ENCODE data around the gene CLHC1. TPM values are rescaled to one million over a fixed set of nuclear protein-coding genes. Genes with fewer than 3 reads are reported as not detected.

The CLHC1 gene
- total RNA-seq, 4 donors from 2014 or later = 3.0 to 16.8 (median 3.8) TPM

GRCh38 chr2:55169359-55169758, 62.7 kb downstream of the CLHC1 start:
- no peaks in the 10 kb centered on the region for H3K36me3 ChIP-seq
- no peak for ATAC-seq
- no peak overlapping the region for H3K4me3 ChIP-seq
- peaks cover 10 to 63% (median 12%) of the 10 kb centered on the region in 3 donors for H3K4me1 ChIP-seq
- H3K27me3 ChIP-seq = no peaks in the 10 kb centered on the region
- no peaks in the 10 kb centered on the region for H3K9me3 ChIP-seq
- TF ChIP-seq POLR2AphosphoS5 (IDR thresholded peaks at IDR 0.05) (no peak), POLR2A (IDR thresholded peaks at IDR 0.05) (no peak), EP300 (IDR thresholded peaks at IDR 0.05) (no peak), CTCF (IDR thresholded peaks at IDR 0.05) (no peak)
- peak overlapping the region in 2 of 4 donors; percentile 25 to 78 for H3K27ac ChIP-seq
- WGBS, 2 donors (ENCODE audit: low coverage in 1 of 2) = 78 to 100% methylated on average over 1 of the region's 1 CpG

- 0 to 6% methylated on average over 3 to 6 of the region's 6 CpGs for WGBS, 2 donors (ENCODE audit: low coverage in 1 of 2)
- Histone ChIP-seq H3K4me3 (no peak overlapping the region), H3K36me3 (no peaks in the 10 kb centered on the region), H3K27me3 (no peaks in the 10 kb centered on the region), H3K4me1 (peaks cover 6 to 67% (median 16%) of the 10 kb centered on the region in 3 donors), H3K27ac (peak overlapping the region; percentile 29 to 78 (median 76)), H3K9me3 (no peaks in the 10 kb centered on the region)
- peak; percentile 85 for ATAC-seq
- TF ChIP-seq CTCF (IDR thresholded peaks at IDR 0.05) = peak; percentile 59 to 85 (median 74)
- TF ChIP-seq POLR2AphosphoS5 (IDR thresholded peaks at IDR 0.05) = peak; percentile 48
- no peak for TF ChIP-seq EP300 (IDR thresholded peaks at IDR 0.05)
- no peak for TF ChIP-seq POLR2A (IDR thresholded peaks at IDR 0.05)
These were observed 63.6 kb downstream of the CLHC1 start for GRCh38 chr2:55168221-55169154.

- ATAC-seq = no peak
- WGBS, 2 donors (ENCODE audit: low coverage in 1 of 2) = 83% methylated on average over 1 of the region's 1 CpG; no CpG with 5 or more reads in 1 of the 2 donors
- H3K36me3 ChIP-seq = no peaks in the 10 kb centered on the region
- no peak for TF ChIP-seq CTCF (IDR thresholded peaks at IDR 0.05)
- no peak for TF ChIP-seq POLR2AphosphoS5 (IDR thresholded peaks at IDR 0.05)
- TF ChIP-seq EP300 (IDR thresholded peaks at IDR 0.05) = no peak
- TF ChIP-seq POLR2A (IDR thresholded peaks at IDR 0.05) = no peak
- H3K4me3 ChIP-seq = no peak overlapping the region
- H3K27me3 ChIP-seq = no peaks in the 10 kb centered on the region
- no peaks in the 10 kb centered on the region for H3K9me3 ChIP-seq
- H3K27ac ChIP-seq = peak overlapping the region in 3 of 4 donors; percentile 38 to 69 (median 61)
- peaks cover 6 to 92% (median 24%) of the 10 kb centered on the region in 3 donors for H3K4me1 ChIP-seq
These were observed 66.5 kb downstream of the CLHC1 start for GRCh38 chr2:55165626-55166025.

- ATAC-seq = no peak
These were observed 67.3 kb downstream of the CLHC1 start for GRCh38 chr2:55164534-55165480.

More at GRCh38 chr2:55164534-55165480, 67.3 kb downstream of the CLHC1 start:
- Histone ChIP-seq H3K36me3 (no peaks in the 10 kb centered on the region), H3K9me3 (no peaks in the 10 kb centered on the region), H3K27me3 (no peaks in the 10 kb centered on the region), H3K27ac (peak overlapping the region in 3 of 4 donors; percentile 61 to 69 (median 61)), H3K4me3 (no peak overlapping the region), H3K4me1 (peaks cover 6 to 90% (median 24%) of the 10 kb centered on the region in 3 donors)
- TF ChIP-seq EP300 (IDR thresholded peaks at IDR 0.05) (no peak), POLR2AphosphoS5 (IDR thresholded peaks at IDR 0.05) (no peak), CTCF (IDR thresholded peaks at IDR 0.05) (no peak), POLR2A (IDR thresholded peaks at IDR 0.05) (no peak)
- 64 to 73% methylated on average over 12 of the region's 12 CpGs for WGBS, 2 donors (ENCODE audit: low coverage in 1 of 2)
